CD4-positive, alpha-beta T cell (primary cell): ENCODE data around the gene TMEM256. TPM values are rescaled to one million over a fixed set of nuclear protein-coding genes. Genes with fewer than 3 reads are reported as not detected.

Source experiments
- ATAC-seq: fragments of 200-7000 bp; cut with Tn5 transposase; one replicate; pipeline ENCODE4 v1.10.0; 2022; ENCODE audit warnings: mild to moderate bottlenecking; ENCODE audit not compliant: poor library complexity
- CTCF ChIA-PET: fragments of 350-600 bp; sonication (Branson Sonifier 250); formaldehyde crosslinking; loops from one replicate; lab custom pipeline; 2021; ENCODE audit warnings: antibody characterized with exemption, inconsistent platforms; lab: Charles Lee
- POLR2A ChIA-PET: fragments of 350-600 bp; sonication (Branson Sonifier 250); formaldehyde crosslinking; loops from one replicate; lab custom pipeline; 2021; ENCODE audit warnings: antibody characterized with exemption, inconsistent platforms; lab: Charles Lee
- DNase-seq, 14 experiments: peaks; one replicate each; pipeline ENCODE4 v3.0.0-alpha.2; 2013 to 2020; ENCODE audit warnings: mixed read lengths in 2 of 14
- H3K27ac ChIP-seq, 2 donors: one replicate each; pipeline versions ENCODE4 v1.5.1 to v1.7.0; 2013; ENCODE audit warnings: low read length in 2 of 2, low read depth in 1 of 2, mild to moderate bottlenecking in 1 of 2
- H3K27me3 ChIP-seq, 2 experiments: 1 replicate in 1 of 2; 2 replicates in 1 of 2; pipeline versions ENCODE4 v1.6.1 to v1.7.0; 2013; ENCODE audit warnings: low read length in 2 of 2, control low read depth in 1 of 2, mild to moderate bottlenecking in 1 of 2, moderate library complexity in 1 of 2; ENCODE audit not compliant: insufficient read depth in 2 of 2, control insufficient read depth in 1 of 2
- H3K36me3 ChIP-seq: one replicate; pipeline ENCODE4 v1.6.1; 2013; ENCODE audit warnings: low read length, control low read depth; ENCODE audit not compliant: insufficient read depth
- H3K4me1 ChIP-seq: one replicate; pipeline ENCODE4 v1.6.1; 2013; ENCODE audit warnings: low read length, control low read depth; ENCODE audit not compliant: insufficient read depth
- H3K4me3 ChIP-seq: one replicate; pipeline ENCODE4 v1.5.1; 2013; ENCODE audit warnings: mild to moderate bottlenecking, low read length, moderate library complexity
- H3K9me3 ChIP-seq, 2 experiments: 1 replicate in 1 of 2; 2 replicates in 1 of 2; pipeline versions ENCODE4 v1.6.1 to v1.7.0; 2013; ENCODE audit warnings: low read length in 2 of 2, mild to moderate bottlenecking in 2 of 2, control low read depth in 1 of 2, moderate library complexity in 1 of 2; ENCODE audit not compliant: control insufficient read depth in 1 of 2, insufficient read depth in 1 of 2
- H3K27ac Mint-ChIP-seq: one replicate; pipeline ENCODE4 v1.8.0; 2020; ENCODE audit warnings: mixed read lengths
- H3K27me3 Mint-ChIP-seq: one replicate; pipeline ENCODE4 v1.8.0; 2021; ENCODE audit warnings: mixed read lengths
- H3K36me3 Mint-ChIP-seq: one replicate; pipeline ENCODE4 v1.8.0; 2021; ENCODE audit warnings: low read depth, mixed read lengths
- H3K4me1 Mint-ChIP-seq: one replicate; pipeline ENCODE4 v1.8.0; 2021; ENCODE audit warnings: low read depth, mixed read lengths
- H3K4me3 Mint-ChIP-seq: one replicate; pipeline ENCODE4 v1.8.0; 2020; ENCODE audit warnings: mild to moderate bottlenecking, mixed read lengths
- H3K9me3 Mint-ChIP-seq: one replicate; pipeline ENCODE4 v1.8.0; 2020; ENCODE audit warnings: mixed read lengths
- intact Hi-C, 2 experiments: fragments of 100-400 bp; cut with DNase I in 1 of 2; cut with micrococcal nuclease in 1 of 2; formaldehyde crosslinking; loops; one replicate each; pipeline versions ENCODE4 v1.15.1 to v1.9.0; 2023 to 2025; cut with DNase I, micrococcal nuclease
- total RNA-seq, 174 experiments: library from RNA in 2 of 174; stranded (reverse) in 2 of 174; gene quantifications; one replicate each; pipeline ENCODE4 v1.2.3 and lab custom pipeline; 2021 to 2026
- TF ChIP-seq, protein P1 (sequence below): fragments of 200-600 bp; IDR thresholded peaks from one replicate; pipeline ENCODE4 v1.8.0; 2022; ENCODE audit warnings: antibody characterized with exemption, mild to moderate bottlenecking

TMEM256 gene
- total RNA-seq, 2 experiments from 2014 or later: 29.0 to 29.4 TPM

DNA sequence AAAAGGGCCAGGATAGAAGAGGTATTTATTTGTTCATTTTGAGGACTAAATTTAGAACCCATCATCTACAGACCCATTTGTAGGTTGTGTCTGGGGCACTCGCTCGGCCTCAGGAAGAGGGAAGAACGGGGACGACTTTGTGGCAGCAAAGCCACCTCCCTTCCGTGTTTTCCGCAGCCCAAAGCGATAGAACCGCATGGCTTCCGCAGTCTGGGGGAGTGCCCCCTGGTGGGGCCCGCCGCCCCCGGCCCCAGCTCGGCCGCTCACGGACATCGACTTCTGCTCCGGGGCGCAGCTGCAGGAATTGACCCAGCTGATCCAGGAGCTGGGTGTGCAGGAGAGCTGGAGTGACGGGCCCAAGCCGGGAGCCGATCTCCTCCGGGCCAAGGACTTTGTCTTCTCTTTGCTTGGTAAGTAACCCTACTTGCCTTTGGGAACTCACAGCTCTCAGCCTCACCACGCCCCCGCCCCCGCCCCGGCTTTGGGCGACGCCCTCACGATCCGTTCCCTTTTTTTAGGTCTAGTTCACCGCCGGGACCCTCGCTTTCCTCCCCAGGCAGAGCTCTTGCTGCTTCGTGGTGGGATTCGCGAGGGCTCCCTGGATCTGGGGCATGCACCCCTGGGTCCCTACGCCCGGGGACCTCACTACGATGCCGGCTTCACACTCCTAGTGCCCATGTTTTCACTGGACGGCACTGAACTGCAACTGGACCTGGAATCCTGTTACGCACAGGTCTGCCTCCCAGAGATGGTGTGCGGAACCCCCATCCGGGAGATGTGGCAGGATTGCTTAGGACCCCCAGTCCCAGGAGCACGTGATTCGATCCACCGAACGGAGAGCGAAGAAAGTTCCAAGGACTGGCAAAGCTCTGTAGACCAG, 32.0 kb upstream of the TMEM256 start:
- H3K4me1 ChIP-seq: peaks cover 58% of the 10 kb centered on the region
- TF ChIP-seq, protein P1, sequence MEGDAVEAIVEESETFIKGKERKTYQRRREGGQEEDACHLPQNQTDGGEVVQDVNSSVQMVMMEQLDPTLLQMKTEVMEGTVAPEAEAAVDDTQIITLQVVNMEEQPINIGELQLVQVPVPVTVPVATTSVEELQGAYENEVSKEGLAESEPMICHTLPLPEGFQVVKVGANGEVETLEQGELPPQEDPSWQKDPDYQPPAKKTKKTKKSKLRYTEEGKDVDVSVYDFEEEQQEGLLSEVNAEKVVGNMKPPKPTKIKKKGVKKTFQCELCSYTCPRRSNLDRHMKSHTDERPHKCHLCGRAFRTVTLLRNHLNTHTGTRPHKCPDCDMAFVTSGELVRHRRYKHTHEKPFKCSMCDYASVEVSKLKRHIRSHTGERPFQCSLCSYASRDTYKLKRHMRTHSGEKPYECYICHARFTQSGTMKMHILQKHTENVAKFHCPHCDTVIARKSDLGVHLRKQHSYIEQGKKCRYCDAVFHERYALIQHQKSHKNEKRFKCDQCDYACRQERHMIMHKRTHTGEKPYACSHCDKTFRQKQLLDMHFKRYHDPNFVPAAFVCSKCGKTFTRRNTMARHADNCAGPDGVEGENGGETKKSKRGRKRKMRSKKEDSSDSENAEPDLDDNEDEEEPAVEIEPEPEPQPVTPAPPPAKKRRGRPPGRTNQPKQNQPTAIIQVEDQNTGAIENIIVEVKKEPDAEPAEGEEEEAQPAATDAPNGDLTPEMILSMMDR: peak; percentile 63
- peaks cover 4% of the 10 kb centered on the region for H3K36me3 Mint-ChIP-seq
- CTCF ChIA-PET: interaction anchor here (0.8 to 4.8 kb wide), 30 partner anchors 11 to 390 kb away, joined by 3 to 61 read pairs (median 6); partner anchors contain the start of genes FXR2, POLR2A, SENP3 and SLC35G6
- POLR2A ChIA-PET: interaction anchor here (0.7 to 9.0 kb wide), 38 partner anchors 10 to 401 kb away, joined by 3 to 156 read pairs (median 6); partner anchors contain the start of genes ACAP1, DVL2, FXR2 and MPDU1
- peaks cover 0 to 12% of the 10 kb centered on the region in 2 experiments for H3K9me3 ChIP-seq
- intact Hi-C loops: loop anchor here (1.0 to 10.0 kb wide), 16 partner anchors 19 to 389 kb away; partner anchors contain the start of genes CTDNEP1 (in 1 of the 2), EIF5A (in 1 of the 2), ELP5 (in 1 of the 2) and KCTD11 (in 1 of the 2)
- H3K36me3 ChIP-seq: no peaks in the 10 kb centered on the region
- H3K4me3 Mint-ChIP-seq: peak overlapping the region; percentile 87
- peak overlapping the region; percentile 83 to 93 for H3K27ac ChIP-seq
- H3K27me3 ChIP-seq: peaks cover 22 to 27% of the 10 kb centered on the region in 2 experiments
- H3K4me1 Mint-ChIP-seq: peaks cover 48% of the 10 kb centered on the region
- DNase-seq (peak; percentile 29 to 82 (median 52)), ATAC-seq (peak; percentile 38)
- peak overlapping the region; percentile 86 for H3K4me3 ChIP-seq
- no peaks in the 10 kb centered on the region for H3K9me3 Mint-ChIP-seq
- H3K27ac Mint-ChIP-seq: peak overlapping the region; percentile 87
- H3K27me3 Mint-ChIP-seq: peaks cover 23% of the 10 kb centered on the region

DNA sequence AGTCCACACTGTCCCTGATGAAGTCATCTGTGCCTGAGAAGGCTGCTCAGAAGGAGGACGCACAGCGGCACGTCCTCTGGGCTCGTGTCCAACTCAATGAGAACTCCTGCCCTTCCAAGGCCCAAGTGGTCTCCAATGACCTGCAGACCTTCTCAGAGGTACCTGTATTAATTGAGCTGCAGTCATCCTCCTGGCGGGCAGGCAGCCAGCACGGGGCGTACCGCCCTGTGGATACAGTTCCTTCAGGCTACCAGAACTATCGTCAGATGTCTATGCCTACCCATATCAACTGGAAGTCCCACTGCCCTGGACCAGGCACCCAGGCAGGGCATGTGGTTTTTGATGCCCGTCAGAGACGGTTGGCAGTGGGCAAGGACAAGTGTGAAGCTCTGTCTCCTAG, 28.4 kb upstream of the TMEM256 start:
- TF ChIP-seq, protein P1: no peak
- no peaks in the 10 kb centered on the region for H3K27me3 Mint-ChIP-seq
- Histone ChIP-seq H3K27me3 (no peaks in the 10 kb centered on the region), H3K36me3 (no peaks in the 10 kb centered on the region), H3K4me3 (no peak overlapping the region), H3K27ac (no peak overlapping the region), H3K9me3 (no peaks in the 10 kb centered on the region), H3K4me1 (peaks cover 22% of the 10 kb centered on the region)
- CTCF ChIA-PET: interaction anchor here (0.9 to 1.3 kb wide), 2 partner anchors 77 to 218 kb away, joined by 3 to 5 read pairs; partner anchors contain the start of gene TMEM95
- no peak for DNase-seq
- intact Hi-C loops: loop anchor here (1.0 to 10.0 kb wide), 3 partner anchors 25 to 47 kb away; partner anchors contain the start of genes NLGN2 (in 1 of the 2), PLSCR3 (in 1 of the 2) and TNK1 (in 1 of the 2)
- no peak overlapping the region for H3K27ac Mint-ChIP-seq
- POLR2A ChIA-PET: no interaction called here
- ATAC-seq: no peak
- peaks cover 4% of the 10 kb centered on the region for H3K36me3 Mint-ChIP-seq
- peaks cover 19% of the 10 kb centered on the region for H3K4me1 Mint-ChIP-seq
- H3K9me3 Mint-ChIP-seq: no peaks in the 10 kb centered on the region
- no peak overlapping the region for H3K4me3 Mint-ChIP-seq

DNA sequence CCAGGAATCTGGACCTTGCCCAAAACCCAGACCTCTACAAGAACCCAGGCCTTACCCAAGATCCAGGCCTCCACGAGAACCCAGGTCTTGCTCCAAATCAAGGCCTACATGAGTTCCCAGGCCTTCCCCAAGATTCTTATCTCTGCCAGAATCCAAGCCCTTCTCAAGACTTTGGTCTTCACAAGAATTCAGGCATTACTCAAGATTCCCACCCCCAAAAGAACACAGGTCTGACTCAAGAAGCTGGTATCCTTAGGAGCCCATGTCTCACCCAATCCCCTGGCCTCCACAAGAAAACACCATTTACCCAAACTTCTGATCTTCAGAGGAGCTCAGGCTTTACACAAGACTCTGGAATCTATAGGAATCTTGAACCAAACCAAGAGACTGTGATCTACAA, 27.3 kb upstream of the TMEM256 start:
- H3K27me3 ChIP-seq: no peaks in the 10 kb centered on the region
- DNase-seq: no peak
- intact Hi-C loops: loop anchor here (5.0 to 10.0 kb wide), 2 partner anchors 39 to 46 kb away; partner anchors contain the start of genes PLSCR3 (in 1 of the 2) and TNK1 (in 1 of the 2)

More for the DNA sequence above, 27.3 kb upstream of the TMEM256 start:
- no peak overlapping the region for H3K27ac ChIP-seq
- Mint-ChIP-seq H3K4me1 (peaks cover 11% of the 10 kb centered on the region), H3K4me3 (no peak overlapping the region), H3K27ac (no peak overlapping the region), H3K27me3 (no peaks in the 10 kb centered on the region), H3K9me3 (no peaks in the 10 kb centered on the region), H3K36me3 (peaks cover 4% of the 10 kb centered on the region)
- no peak for ATAC-seq
- ChIA-PET POLR2A (no interaction called here), CTCF (interaction anchor here (0.6 to 1.3 kb wide), 2 partner anchors 76 to 165 kb away, joined by 3 to 5 read pairs; partner anchors contain the start of gene TMEM95)
- H3K4me3 ChIP-seq: no peak overlapping the region
- no peaks in the 10 kb centered on the region for H3K36me3 ChIP-seq
- TF ChIP-seq, protein P1: no peak
- H3K4me1 ChIP-seq: peaks cover 11% of the 10 kb centered on the region
- H3K9me3 ChIP-seq: no peaks in the 10 kb centered on the region
